Liver (tissue), 9 donors: Measurements from ENCODE around the gene IL1RN. TPM values are rescaled to one million over a fixed set of nuclear protein-coding genes. Genes with fewer than 3 reads are reported as not detected.
A peak's percentile ranks its signal among the peaks of the same experiment; 100 is the strongest.

ENCODE experiments used
- DNase-seq: peaks from one replicate; pipeline ENCODE4 v3.0.0-alpha.2; 2017; ENCODE audit warnings: low spot score
- H3K27ac ChIP-seq, 2 donors: one replicate each; pipeline ENCODE4 v1.7.0; 2013; ENCODE audit warnings: inconsistent platforms in 2 of 2, low read length in 2 of 2, control low read depth in 1 of 2, low read depth in 1 of 2, mild to moderate bottlenecking in 1 of 2
- H3K27me3 ChIP-seq, 4 donors: one replicate each; pipeline versions ENCODE4 v1.6.1 to v1.7.0; 2013; ENCODE audit warnings: low read length in 3 of 4, inconsistent platforms in 1 of 4, mild to moderate bottlenecking in 1 of 4, moderate library complexity in 1 of 4; ENCODE audit not compliant: control insufficient read depth in 4 of 4, insufficient read depth in 4 of 4
- H3K36me3 ChIP-seq, 4 donors: one replicate each; pipeline versions ENCODE4 v1.6.1 to v1.7.0; 2013; ENCODE audit warnings: low read length in 3 of 4, mild to moderate bottlenecking in 3 of 4, low read depth in 1 of 4, moderate library complexity in 1 of 4; ENCODE audit not compliant: control insufficient read depth in 4 of 4, insufficient read depth in 3 of 4
- H3K4me1 ChIP-seq, 4 donors: one replicate each; pipeline versions ENCODE4 v1.6.1 to v1.7.0; 2013; ENCODE audit warnings: low read length in 3 of 4, mild to moderate bottlenecking in 3 of 4, moderate library complexity in 1 of 4; ENCODE audit not compliant: control insufficient read depth in 4 of 4, insufficient read depth in 4 of 4
- H3K4me3 ChIP-seq, 3 donors: one replicate each; pipeline versions ENCODE4 v1.6.1 to v1.7.0; 2013; ENCODE audit warnings: low read length in 3 of 3, control low read depth in 1 of 3, low read depth in 1 of 3, mild to moderate bottlenecking in 1 of 3
- H3K9ac ChIP-seq, 2 donors: one replicate each; pipeline ENCODE4 v1.7.0; 2013; ENCODE audit warnings: low read length in 2 of 2, mild to moderate bottlenecking in 2 of 2, moderate library complexity in 2 of 2, control low read depth in 1 of 2, low read depth in 1 of 2
- H3K9me3 ChIP-seq, 4 donors: one replicate each; pipeline versions ENCODE4 v1.6.1 to v1.7.0; 2013; ENCODE audit warnings: low read length in 3 of 4; ENCODE audit not compliant: control insufficient read depth in 4 of 4
- EGR1 ChIP-seq, 2 donors: IDR thresholded peaks; 2 replicates each; pipeline ENCODE4 v1.6.1; 2016 to 2018; ENCODE audit warnings: antibody characterized with exemption in 2 of 2, low read depth in 2 of 2
- FOXA1 ChIP-seq: IDR thresholded peaks from 2 replicates; pipeline ENCODE4 v1.6.1; 2016; ENCODE audit warnings: antibody characterized with exemption
- FOXA2 ChIP-seq: IDR thresholded peaks from 2 replicates; pipeline ENCODE4 v1.6.1; 2016; ENCODE audit warnings: antibody characterized with exemption
- GABPA ChIP-seq, 2 donors: IDR thresholded peaks in 1 of 2; conservative IDR thresholded peaks in 1 of 2; 2 replicates each; pipeline ENCODE4 v1.6.1; 2016; ENCODE audit warnings: antibody characterized with exemption in 2 of 2, mild to moderate bottlenecking in 1 of 2, moderate library complexity in 1 of 2
- HNF4A ChIP-seq, 2 donors: conservative IDR thresholded peaks; 2 replicates each; pipeline ENCODE4 v1.6.1; 2016; ENCODE audit warnings: antibody characterized with exemption in 2 of 2, mild to moderate bottlenecking in 2 of 2
- HNF4G ChIP-seq: IDR thresholded peaks from 2 replicates; pipeline ENCODE4 v1.6.1; 2016; ENCODE audit warnings: antibody characterized with exemption
- JUND ChIP-seq, 2 donors: IDR thresholded peaks; 2 replicates each; pipeline ENCODE4 v1.6.1; 2016; ENCODE audit warnings: antibody characterized with exemption in 2 of 2
- NR2F2 ChIP-seq: IDR thresholded peaks from 2 replicates; pipeline ENCODE4 v1.6.1; 2016; ENCODE audit warnings: antibody characterized with exemption
- RAD21 ChIP-seq, 2 donors: IDR thresholded peaks; 2 replicates each; pipeline ENCODE4 v1.6.1; 2016; ENCODE audit warnings: antibody characterized with exemption in 2 of 2, mild to moderate bottlenecking in 2 of 2
- RXRA ChIP-seq, 2 donors: IDR thresholded peaks; 2 replicates each; pipeline ENCODE4 v1.6.1; 2017 to 2018; ENCODE audit warnings: antibody characterized with exemption in 2 of 2, mild to moderate bottlenecking in 1 of 2
- SP1 ChIP-seq: IDR thresholded peaks from 2 replicates; pipeline ENCODE4 v1.6.1; 2018; ENCODE audit warnings: antibody characterized with exemption, mild to moderate bottlenecking
- TAF1 ChIP-seq: conservative IDR thresholded peaks from 2 replicates; pipeline ENCODE4 v1.6.1; 2016; ENCODE audit warnings: antibody characterized with exemption, mild to moderate bottlenecking
- YY1 ChIP-seq: IDR thresholded peaks from 2 replicates; pipeline ENCODE4 v1.6.1; 2016; ENCODE audit warnings: antibody characterized with exemption, mild to moderate bottlenecking
- WGBS: extraction: QIAGEN DNeasy Blood & Tissue Kit; methylation state at CpG from one replicate; pipeline ENCODE4 v1.1.7; 2013; 5-methylcytosine and 5-hydroxymethylcytosine counted together
- polyA plus RNA-seq, 2 donors: library from polyadenylated mRNA; stranded (reverse) in 1 of 2; unstranded in 1 of 2; fragments of 200-250 nt in 1 of 2; fragments of >200 nt in 1 of 2; fragmentation: Nextera tagmentation in 1 of 2; extraction: Ambion mirVana in 1 of 2; gene quantifications; one replicate each; pipeline versions ENCODE4 v1.2.1 to v1.2.3, GENCODE V29; 2013 to 2015
- total RNA-seq, 2 donors: library from RNA; depleted of rRNA; stranded (reverse); fragments of >200 nt; gene quantifications; one replicate each; pipeline ENCODE4 v1.2.3, GENCODE V29; 2014
- TF ChIP-seq, protein P1 (sequence below): IDR thresholded peaks from 2 replicates; pipeline ENCODE4 v1.6.1; 2016; ENCODE audit warnings: antibody characterized with exemption
- TF ChIP-seq, protein P2 (sequence below): IDR thresholded peaks from 2 replicates; pipeline ENCODE4 v1.6.1; 2016; ENCODE audit warnings: antibody characterized with exemption
- TF ChIP-seq, protein P3 (sequence below): IDR thresholded peaks from 2 replicates; pipeline ENCODE4 v1.6.1; 2016; ENCODE audit warnings: antibody characterized with exemption, mild to moderate bottlenecking
- TF ChIP-seq, protein P4 (sequence below): fragments of 150-350 bp; IDR thresholded peaks from 2 replicates; pipeline ENCODE4 v1.5.1; 2017; ENCODE audit warnings: improper control_type of control experiment, low read depth, low read length; ENCODE audit not compliant: missing input control
- TF ChIP-seq, protein P5 (sequence below): IDR thresholded peaks from 2 replicates; pipeline ENCODE4 v1.6.1; 2016; ENCODE audit warnings: antibody characterized with exemption
- donor health status: healthy.
- donor health status: healthy.
- donor health status: healthy.
- donor health status: healthy.
- donor health status: healthy.

IL1RN gene, protein sequence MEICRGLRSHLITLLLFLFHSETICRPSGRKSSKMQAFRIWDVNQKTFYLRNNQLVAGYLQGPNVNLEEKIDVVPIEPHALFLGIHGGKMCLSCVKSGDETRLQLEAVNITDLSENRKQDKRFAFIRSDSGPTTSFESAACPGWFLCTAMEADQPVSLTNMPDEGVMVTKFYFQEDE
- total RNA-seq: 10 to 100 TPM in 1 of 2 donors, 1 to 10 TPM in 1; 3.9 to 23.1 TPM
- polyA plus RNA-seq: 100 to 1,000 TPM in 1 of 2 donors, 10 to 100 TPM in 1; 28.5 to 121 TPM

DNA sequence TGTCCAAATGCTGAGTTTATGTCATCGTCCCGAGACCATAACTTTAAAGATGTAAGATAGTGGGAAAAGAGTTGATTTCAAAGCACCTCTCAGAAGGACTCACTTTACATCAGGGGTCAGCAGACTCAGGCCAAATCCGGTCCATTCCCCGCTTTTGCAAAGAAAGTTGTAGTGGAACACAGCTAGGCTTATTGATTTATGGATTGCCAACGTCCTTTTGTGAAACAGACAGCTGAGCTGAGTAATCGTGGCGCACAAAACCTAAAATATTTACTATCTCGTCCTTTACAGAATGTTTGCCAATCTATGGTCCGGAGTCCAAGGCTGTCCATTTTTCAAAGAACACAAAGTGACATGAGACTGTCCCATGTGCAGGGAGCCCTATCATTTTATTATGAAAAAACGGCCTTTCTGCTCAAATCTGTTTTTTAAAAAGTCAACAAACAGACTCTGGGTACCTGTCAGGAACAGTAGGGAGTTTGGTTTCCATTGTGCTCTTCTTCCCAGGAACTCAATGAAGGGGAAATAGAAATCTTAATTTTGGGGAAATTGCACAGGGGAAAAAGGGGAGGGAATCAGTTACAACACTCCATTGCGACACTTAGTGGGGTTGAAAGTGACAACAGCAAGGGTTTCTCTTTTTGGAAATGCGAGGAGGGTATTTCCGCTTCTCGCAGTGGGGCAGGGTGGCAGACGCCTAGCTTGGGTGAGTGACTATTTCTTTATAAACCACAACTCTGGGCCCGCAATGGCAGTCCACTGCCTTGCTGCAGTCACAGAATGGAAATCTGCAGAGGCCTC, at the start of gene IL1RN:
IL1RN (plus strand) TSS at position 754 of the 801 bp plus-strand sequence; CDS start at position 781, 27 bp downstream.
- TF ChIP-seq FOXA1: no peak
- peak; percentile 26 for TF ChIP-seq FOXA2
- no peak for TF ChIP-seq NR2F2
- TF ChIP-seq, protein P1, sequence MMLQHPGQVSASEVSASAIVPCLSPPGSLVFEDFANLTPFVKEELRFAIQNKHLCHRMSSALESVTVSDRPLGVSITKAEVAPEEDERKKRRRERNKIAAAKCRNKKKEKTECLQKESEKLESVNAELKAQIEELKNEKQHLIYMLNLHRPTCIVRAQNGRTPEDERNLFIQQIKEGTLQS: peak; percentile 18
- TF ChIP-seq TAF1: peak; percentile 92
- TF ChIP-seq YY1: peak; percentile 72
- TF ChIP-seq GABPA (IDR thresholded peaks at IDR 0.05 in 1 of 2, conservative IDR thresholded peaks at IDR 0.05 in 1 of 2): peak in 1 of 2 donors; percentile 22
- TF ChIP-seq JUND (IDR thresholded peaks at IDR 0.05): peak; percentile 76 to 82
- TF ChIP-seq HNF4G: peak; percentile 65
- peak; percentile 93 for TF ChIP-seq SP1
- TF ChIP-seq HNF4A (conservative IDR thresholded peaks at IDR 0.05): peak; percentile 92 to 95
- TF ChIP-seq, protein P2, sequence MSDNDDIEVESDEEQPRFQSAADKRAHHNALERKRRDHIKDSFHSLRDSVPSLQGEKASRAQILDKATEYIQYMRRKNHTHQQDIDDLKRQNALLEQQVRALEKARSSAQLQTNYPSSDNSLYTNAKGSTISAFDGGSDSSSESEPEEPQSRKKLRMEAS: peak; percentile 79
- TF ChIP-seq, protein P3, sequence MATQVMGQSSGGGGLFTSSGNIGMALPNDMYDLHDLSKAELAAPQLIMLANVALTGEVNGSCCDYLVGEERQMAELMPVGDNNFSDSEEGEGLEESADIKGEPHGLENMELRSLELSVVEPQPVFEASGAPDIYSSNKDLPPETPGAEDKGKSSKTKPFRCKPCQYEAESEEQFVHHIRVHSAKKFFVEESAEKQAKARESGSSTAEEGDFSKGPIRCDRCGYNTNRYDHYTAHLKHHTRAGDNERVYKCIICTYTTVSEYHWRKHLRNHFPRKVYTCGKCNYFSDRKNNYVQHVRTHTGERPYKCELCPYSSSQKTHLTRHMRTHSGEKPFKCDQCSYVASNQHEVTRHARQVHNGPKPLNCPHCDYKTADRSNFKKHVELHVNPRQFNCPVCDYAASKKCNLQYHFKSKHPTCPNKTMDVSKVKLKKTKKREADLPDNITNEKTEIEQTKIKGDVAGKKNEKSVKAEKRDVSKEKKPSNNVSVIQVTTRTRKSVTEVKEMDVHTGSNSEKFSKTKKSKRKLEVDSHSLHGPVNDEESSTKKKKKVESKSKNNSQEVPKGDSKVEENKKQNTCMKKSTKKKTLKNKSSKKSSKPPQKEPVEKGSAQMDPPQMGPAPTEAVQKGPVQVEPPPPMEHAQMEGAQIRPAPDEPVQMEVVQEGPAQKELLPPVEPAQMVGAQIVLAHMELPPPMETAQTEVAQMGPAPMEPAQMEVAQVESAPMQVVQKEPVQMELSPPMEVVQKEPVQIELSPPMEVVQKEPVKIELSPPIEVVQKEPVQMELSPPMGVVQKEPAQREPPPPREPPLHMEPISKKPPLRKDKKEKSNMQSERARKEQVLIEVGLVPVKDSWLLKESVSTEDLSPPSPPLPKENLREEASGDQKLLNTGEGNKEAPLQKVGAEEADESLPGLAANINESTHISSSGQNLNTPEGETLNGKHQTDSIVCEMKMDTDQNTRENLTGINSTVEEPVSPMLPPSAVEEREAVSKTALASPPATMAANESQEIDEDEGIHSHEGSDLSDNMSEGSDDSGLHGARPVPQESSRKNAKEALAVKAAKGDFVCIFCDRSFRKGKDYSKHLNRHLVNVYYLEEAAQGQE: peak; percentile 75
- peak; percentile 68 to 79 for TF ChIP-seq EGR1 (IDR thresholded peaks at IDR 0.05; ENCODE audit: low read depth in 2 of 2)
- TF ChIP-seq, protein P4, sequence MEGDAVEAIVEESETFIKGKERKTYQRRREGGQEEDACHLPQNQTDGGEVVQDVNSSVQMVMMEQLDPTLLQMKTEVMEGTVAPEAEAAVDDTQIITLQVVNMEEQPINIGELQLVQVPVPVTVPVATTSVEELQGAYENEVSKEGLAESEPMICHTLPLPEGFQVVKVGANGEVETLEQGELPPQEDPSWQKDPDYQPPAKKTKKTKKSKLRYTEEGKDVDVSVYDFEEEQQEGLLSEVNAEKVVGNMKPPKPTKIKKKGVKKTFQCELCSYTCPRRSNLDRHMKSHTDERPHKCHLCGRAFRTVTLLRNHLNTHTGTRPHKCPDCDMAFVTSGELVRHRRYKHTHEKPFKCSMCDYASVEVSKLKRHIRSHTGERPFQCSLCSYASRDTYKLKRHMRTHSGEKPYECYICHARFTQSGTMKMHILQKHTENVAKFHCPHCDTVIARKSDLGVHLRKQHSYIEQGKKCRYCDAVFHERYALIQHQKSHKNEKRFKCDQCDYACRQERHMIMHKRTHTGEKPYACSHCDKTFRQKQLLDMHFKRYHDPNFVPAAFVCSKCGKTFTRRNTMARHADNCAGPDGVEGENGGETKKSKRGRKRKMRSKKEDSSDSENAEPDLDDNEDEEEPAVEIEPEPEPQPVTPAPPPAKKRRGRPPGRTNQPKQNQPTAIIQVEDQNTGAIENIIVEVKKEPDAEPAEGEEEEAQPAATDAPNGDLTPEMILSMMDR: no peak
- TF ChIP-seq RAD21 (IDR thresholded peaks at IDR 0.05): peak; percentile 7 to 25
- TF ChIP-seq, protein P5, sequence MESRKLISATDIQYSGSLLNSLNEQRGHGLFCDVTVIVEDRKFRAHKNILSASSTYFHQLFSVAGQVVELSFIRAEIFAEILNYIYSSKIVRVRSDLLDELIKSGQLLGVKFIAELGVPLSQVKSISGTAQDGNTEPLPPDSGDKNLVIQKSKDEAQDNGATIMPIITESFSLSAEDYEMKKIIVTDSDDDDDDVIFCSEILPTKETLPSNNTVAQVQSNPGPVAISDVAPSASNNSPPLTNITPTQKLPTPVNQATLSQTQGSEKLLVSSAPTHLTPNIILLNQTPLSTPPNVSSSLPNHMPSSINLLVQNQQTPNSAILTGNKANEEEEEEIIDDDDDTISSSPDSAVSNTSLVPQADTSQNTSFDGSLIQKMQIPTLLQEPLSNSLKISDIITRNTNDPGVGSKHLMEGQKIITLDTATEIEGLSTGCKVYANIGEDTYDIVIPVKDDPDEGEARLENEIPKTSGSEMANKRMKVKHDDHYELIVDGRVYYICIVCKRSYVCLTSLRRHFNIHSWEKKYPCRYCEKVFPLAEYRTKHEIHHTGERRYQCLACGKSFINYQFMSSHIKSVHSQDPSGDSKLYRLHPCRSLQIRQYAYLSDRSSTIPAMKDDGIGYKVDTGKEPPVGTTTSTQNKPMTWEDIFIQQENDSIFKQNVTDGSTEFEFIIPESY: peak; percentile 61
- TF ChIP-seq RXRA (IDR thresholded peaks at IDR 0.05): peak; percentile 73 to 77
- Histone ChIP-seq H3K4me1 (peaks cover 4 to 41% (median 10%) of the 10 kb centered on the region in 4 donors), H3K27ac (peak within 1 kb of the TSS; percentile 90 to 94), H3K27me3 (no peaks in the 10 kb centered on the region), H3K9ac (peak within 1 kb of the TSS; percentile 94 to 98), H3K36me3 (peaks cover 3 to 25% (median 16%) of the 10 kb centered on the region in 4 donors), H3K4me3 (peak within 1 kb of the TSS; percentile 55 to 97 (median 97)), H3K9me3 (no peaks in the 10 kb centered on the region)
- no peak for DNase-seq
- WGBS: 31% methylated on average over 16 of the region's 16 CpGs
